HepG2 (cell line): ENCODE data around the gene ATRIP. TPM values are rescaled to one million over a fixed set of nuclear protein-coding genes. Genes with fewer than 3 reads are reported as not detected.

Experiments
- CCAR2 ChIP-seq: fragments of 200-400 bp; formaldehyde crosslinking; optimal IDR thresholded peaks from 2 replicates; pipeline ENCODE3; 2018; ENCODE audit warnings: low read depth, mild to moderate bottlenecking, low read length, moderate library complexity
- CCDC6 ChIP-seq: sonication (generic); formaldehyde crosslinking; IDR thresholded peaks from 2 replicates; pipeline ENCODE4 v1.8.1; 2022; ENCODE audit warnings: mild to moderate bottlenecking, missing genetic modification reagents, moderate library complexity
- CREBL2 ChIP-seq: sonication (generic); formaldehyde crosslinking; IDR thresholded peaks from 2 replicates; pipeline ENCODE4 v1.8.1; 2023; ENCODE audit warnings: missing genetic modification reagents, mild to moderate bottlenecking, borderline replicate concordance
- ELF1 ChIP-seq: sonication (generic); formaldehyde crosslinking; IDR thresholded peaks from 2 replicates; pipeline ENCODE4 v1.4.0; 2020; ENCODE audit warnings: missing genetic modification reagents
- FOSL1 ChIP-seq: sonication (generic); formaldehyde crosslinking; IDR thresholded peaks from 2 replicates; pipeline ENCODE4 v1.9.0; 2021; ENCODE audit warnings: missing genetic modification reagents, borderline replicate concordance
- GPN1 ChIP-seq: sonication (generic); formaldehyde crosslinking; IDR thresholded peaks from 2 replicates; pipeline ENCODE4 v1.5.1; 2020; ENCODE audit warnings: missing genetic modification reagents, borderline replicate concordance
- GZF1 ChIP-seq: sonication (generic); formaldehyde crosslinking; IDR thresholded peaks from 2 replicates; pipeline ENCODE4 v1.5.1; 2020; ENCODE audit warnings: mild to moderate bottlenecking, missing genetic modification reagents
- MAF1 ChIP-seq: sonication (generic); formaldehyde crosslinking; IDR thresholded peaks from 2 replicates; pipeline ENCODE4 v1.5.0; 2020; ENCODE audit warnings: missing genetic modification reagents, borderline replicate concordance
- NFRKB ChIP-seq: fragments of 450-650 bp; IDR thresholded peaks from 2 replicates; pipeline ENCODE4 v1.6.1; 2017
- PCBP2 ChIP-seq: fragments of 200-400 bp; formaldehyde crosslinking; optimal IDR thresholded peaks from 2 replicates; pipeline ENCODE3; 2018; ENCODE audit warnings: low read length, low read depth; ENCODE audit not compliant: poor library complexity, severe bottlenecking
- POLR2G ChIP-seq: fragments of 200-400 bp; formaldehyde crosslinking; IDR thresholded peaks from 2 replicates; pipeline ENCODE4 v1.6.1; 2018; ENCODE audit warnings: mild to moderate bottlenecking, low read depth, low read length, moderate library complexity
- PRPF4 ChIP-seq: fragments of 200-400 bp; formaldehyde crosslinking; IDR thresholded peaks from 2 replicates; pipeline ENCODE4 v1.6.1; 2016; ENCODE audit warnings: low read length, low read depth; ENCODE audit not compliant: poor library complexity, severe bottlenecking
- RARA ChIP-seq: IDR thresholded peaks from 2 replicates; pipeline ENCODE4 v1.6.1; 2016; ENCODE audit warnings: missing genetic modification reagents, missing compliant biosample characterization
- RBFOX2 ChIP-seq: fragments of 200-400 bp; formaldehyde crosslinking; IDR thresholded peaks from 2 replicates; pipeline ENCODE4 v1.6.1; 2017; ENCODE audit warnings: low read depth, mild to moderate bottlenecking, low read length
- SMC3 ChIP-seq: IDR thresholded peaks from 2 replicates; pipeline ENCODE4 v1.6.1; 2011; ENCODE audit warnings: low read length, improper control_type of control experiment
- SPEN ChIP-seq: sonication (generic); formaldehyde crosslinking; IDR thresholded peaks from 2 replicates; pipeline ENCODE4 v1.5.1; 2020; ENCODE audit warnings: low read depth, mild to moderate bottlenecking, missing genetic modification reagents
- TBX2 ChIP-seq: sonication (generic); formaldehyde crosslinking; IDR thresholded peaks from 2 replicates; pipeline ENCODE4 v1.5.0; 2020; ENCODE audit warnings: missing genetic modification reagents, mild to moderate bottlenecking, borderline replicate concordance
- TMF1 ChIP-seq: sonication (generic); formaldehyde crosslinking; IDR thresholded peaks from 2 replicates; pipeline ENCODE4 v1.8.1; 2022; ENCODE audit warnings: low read depth, missing genetic modification reagents
- ZFP36 ChIP-seq: fragments of 150-350 bp; IDR thresholded peaks from 2 replicates; pipeline ENCODE4 v1.6.1; 2018; ENCODE audit warnings: borderline replicate concordance, low read length, low read depth; ENCODE audit not compliant: partially characterized antibody
- ZNF18 ChIP-seq: sonication (generic); formaldehyde crosslinking; IDR thresholded peaks from 2 replicates; pipeline ENCODE4 v1.8.0; 2022; ENCODE audit warnings: mild to moderate bottlenecking, missing genetic modification reagents; ENCODE audit not compliant: insufficient replicate concordance
- ZNF180 ChIP-seq: sonication (generic); formaldehyde crosslinking; IDR thresholded peaks from 2 replicates; pipeline ENCODE4 v1.4.0; 2020; ENCODE audit warnings: low read depth, missing genetic modification reagents, borderline replicate concordance
- ZNF251 ChIP-seq: sonication (generic); formaldehyde crosslinking; IDR thresholded peaks from 2 replicates; pipeline ENCODE4 v1.9.0; 2021; ENCODE audit warnings: mild to moderate bottlenecking, missing genetic modification reagents
- ZNF280D ChIP-seq: sonication (generic); formaldehyde crosslinking; IDR thresholded peaks from 2 replicates; pipeline ENCODE4 v1.5.1; 2020; ENCODE audit warnings: mild to moderate bottlenecking, missing genetic modification reagents
- ZNF282 ChIP-seq: fragments of 450-650 bp; IDR thresholded peaks from 2 replicates; pipeline ENCODE4 v1.6.1; 2018; ENCODE audit not compliant: partially characterized antibody
- ZNF292 ChIP-seq: sonication (generic); formaldehyde crosslinking; IDR thresholded peaks from 2 replicates; pipeline ENCODE4 v1.8.1; 2022; ENCODE audit warnings: mild to moderate bottlenecking, low read depth, missing genetic modification reagents, borderline replicate concordance
- polyA plus RNA-seq, 8 experiments: library from polyadenylated mRNA; depleted of rRNA in 3 of 8; stranded (reverse) in 7 of 8; unstranded in 1 of 8; fragments of >200 nt; fragmentation: Illumina TruSeq in 4 of 8; extraction: Trizol in 4 of 8; gene quantifications; 2 replicates each; pipeline versions ENCODE4 v1.2.1 to v1.2.3, GENCODE V29; 2011 to 2016; ENCODE audit warnings: low read depth in 4 of 8, missing spikeins in 1 of 8, mixed read lengths in 1 of 8; ENCODE audit not compliant: insufficient read depth in 1 of 8
- total RNA-seq, 5 experiments: library from RNA; depleted of rRNA; stranded (reverse); fragments of >200 nt; fragmentation: Illumina TruSeq; extraction: Trizol; gene quantifications; 2 replicates each; pipeline ENCODE4 v1.2.3, GENCODE V29; 2016; ENCODE audit warnings: low read depth in 1 of 5

The ATRIP gene
- total and polyA plus RNA-seq, 2 of the 13 experiments (the other 11 are each of a cell fraction or from before 2014, with no cell fraction given): 5.1 to 12.5 TPM

- TF ChIP-seq POLR2G (0 out of 2 replicates have a peak, but pooled peaks have one; percentile 19), CCAR2 (no peak), ZNF18 (CRISPR knock-in tag) (no peak), GPN1 (CRISPR knock-in tag) (no peak), ZNF282 (no peak), TMF1 (CRISPR knock-in tag) (no peak), CREBL2 (CRISPR knock-in tag) (no peak), CCDC6 (CRISPR knock-in tag) (no peak), ELF1 (peak; percentile 75), RBFOX2 (0 out of 2 replicates have a peak, but pooled peaks have one; percentile 22), SPEN (peak; percentile 61; the same call in 1 of the 2 replicates), ZNF180 (no peak), ZNF280D (CRISPR knock-in tag) (no peak), RARA (CRISPR knock-in tag) (no peak), FOSL1 (CRISPR knock-in tag) (no peak), ZNF251 (CRISPR knock-in tag) (no peak), ZFP36 (no peak), MAF1 (CRISPR knock-in tag) (no peak), PRPF4 (no peak), SMC3 (peak; percentile 95), GZF1 (CRISPR knock-in tag) (no peak), NFRKB (no peak), PCBP2 (no peak), ZNF292 (CRISPR knock-in tag) (no peak), TBX2 (CRISPR knock-in tag) (peak; percentile 37; the same call in 1 of the 2 replicates)
Measured at GRCh38 chr3:48465531-48466378, 19.2 kb downstream of the ATRIP start (continued).
